ENCODE data around the gene PHF21B. TPM values are rescaled to one million over a fixed set of nuclear protein-coding genes. Genes with fewer than 3 reads are reported as not detected.

The PHF21B gene
- total and polyA plus RNA-seq, 2 of the 8 experiments (the other 6 are each of a cell fraction or from before 2014, with no cell fraction given): 19.3 to 68.1 TPM

- H2AK5ac ChIP-seq (ENCODE audit: low read depth, low read length): no peak overlapping the region
- peaks cover 8% of the 10 kb centered on the region in 2 experiments for H3K9me3 ChIP-seq (ENCODE audit: insufficient read depth in 2 of 2, low read depth in 1 of 2, low read length in 1 of 2)
- H4K20me1 ChIP-seq (replicated peaks in 1 of 2; ENCODE audit: control insufficient read depth in 1 of 2, insufficient read depth in 2 of 2, low read length in 2 of 2): no peaks in the 10 kb centered on the region
- H3K4me2 ChIP-seq (ENCODE audit: insufficient read depth in 1 of 2, low read depth in 2 of 2, low read length in 2 of 2): no peak overlapping the region
- H3K36me3 ChIP-seq (ENCODE audit: control insufficient read depth in 2 of 4, insufficient read depth in 4 of 4, low read length in 3 of 4): peaks cover 0 to 6% (median 4%) of the 10 kb centered on the region in 4 experiments; a peak in 4 of 8 replicates
- no peak overlapping the region for H3K23ac ChIP-seq (ENCODE audit: insufficient read length)
- H4K5ac ChIP-seq (ENCODE audit: insufficient read length, low read depth, low read length): no peak overlapping the region
- H3K4me3 ChIP-seq (ENCODE audit: extremely low read depth in 1 of 4, insufficient read depth in 2 of 4, low read depth in 3 of 4, low read length in 4 of 4): no peak overlapping the region
- no peak overlapping the region for H3K14ac ChIP-seq (ENCODE audit: insufficient read length)
- no peak overlapping the region for H2BK20ac ChIP-seq (ENCODE audit: low read length)
- no peaks in the 10 kb centered on the region; the same call in 1 of the 2 replicates for H3K79me1 ChIP-seq (ENCODE audit: low read depth, low read length)
- no peak overlapping the region for H2BK12ac ChIP-seq (ENCODE audit: low read depth, low read length)
- H4K8ac ChIP-seq (ENCODE audit: extremely low read depth, insufficient read depth, low read length): no peak overlapping the region
- TF ChIP-seq HDAC2 (IDR thresholded peaks at IDR 0.05; ENCODE audit: borderline replicate concordance in 1 of 2, low read depth in 2 of 2, low read length in 2 of 2) (no peak), TBP (IDR thresholded peaks at IDR 0.05; ENCODE audit: low read depth, low read length) (no peak), JUND (IDR thresholded peaks at IDR 0.05; ENCODE audit: low read length) (no peak), SP4 (IDR thresholded peaks at IDR 0.05; ENCODE audit: low read length) (no peak), KDM1A (IDR thresholded peaks at IDR 0.05; ENCODE audit: borderline replicate concordance, low read length) (no peak), EZH2 (IDR thresholded peaks at IDR 0.05; ENCODE audit: low read depth, low read length, severe bottlenecking) (no peak), KDM5A (IDR thresholded peaks at IDR 0.05; ENCODE audit: low read length) (no peak), TCF12 (IDR thresholded peaks at IDR 0.05; ENCODE audit: low read depth, low read length) (no peak), GABPA (IDR thresholded peaks at IDR 0.05; ENCODE audit: borderline replicate concordance, insufficient read depth, low read length) (no peak)
- TF ChIP-seq, protein P1, sequence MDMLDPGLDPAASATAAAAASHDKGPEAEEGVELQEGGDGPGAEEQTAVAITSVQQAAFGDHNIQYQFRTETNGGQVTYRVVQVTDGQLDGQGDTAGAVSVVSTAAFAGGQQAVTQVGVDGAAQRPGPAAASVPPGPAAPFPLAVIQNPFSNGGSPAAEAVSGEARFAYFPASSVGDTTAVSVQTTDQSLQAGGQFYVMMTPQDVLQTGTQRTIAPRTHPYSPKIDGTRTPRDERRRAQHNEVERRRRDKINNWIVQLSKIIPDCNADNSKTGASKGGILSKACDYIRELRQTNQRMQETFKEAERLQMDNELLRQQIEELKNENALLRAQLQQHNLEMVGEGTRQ (IDR thresholded peaks at IDR 0.05; ENCODE audit: low read length): no peak
- peaks cover 0 to 10% (median 5%) of the 10 kb centered on the region in 4 experiments; a peak in 6 of 7 replicates for H3K4me1 ChIP-seq (replicated peaks in 1 of 4; ENCODE audit: control insufficient read depth in 3 of 4, insufficient read depth in 4 of 4, low read length in 3 of 4)
- no peak overlapping the region for H2BK15ac ChIP-seq (ENCODE audit: low read length)
- 91% methylated on average over 7 of the region's 7 CpGs; no CpG with 5 or more reads in 1 of the 2 experiments for WGBS, 2 experiments (ENCODE audit: extremely low coverage in 1 of 2, insufficient coverage in 1 of 2, insufficient read length in 1 of 2, insufficient replicate concordance in 2 of 2, low coverage in 1 of 2, low lambda C conversion rate in 2 of 2, missing lambda C conversion rate in 1 of 2)
- no peak overlapping the region for H3K9ac ChIP-seq (replicated peaks in 1 of 4; ENCODE audit: extremely low read depth in 1 of 4, low read depth in 3 of 4, low read length in 3 of 4)
- no peak overlapping the region; the same call in 1 of the 2 replicates for H2BK5ac ChIP-seq (ENCODE audit: low read depth, low read length)
- H3K27ac ChIP-seq (ENCODE audit: low read depth, low read length): no peak overlapping the region
- 0 out of 2 replicates have a peak overlapping the region, but pooled peaks have one; percentile 22 for H3K18ac ChIP-seq (ENCODE audit: extremely low read depth, low read length)
- H2BK120ac ChIP-seq (replicated peaks; ENCODE audit: low read depth, low read length): no peak overlapping the region
- DNase-seq (ENCODE audit: low read depth in 1 of 2, low spot score in 2 of 2) (no peak), FAIRE-seq (no peak)
- H3K27me3 ChIP-seq (replicated peaks in 1 of 4; ENCODE audit: control insufficient read depth in 3 of 4, extremely low read depth in 1 of 4, insufficient read depth in 3 of 4, low read length in 3 of 4): no peaks in the 10 kb centered on the region
- no peaks in the 10 kb centered on the region; the same call in 1 of the 2 replicates for H3K23me2 ChIP-seq (ENCODE audit: low read depth, low read length)
- POLR2A ChIA-PET (ENCODE audit: partially characterized antibody): interaction anchor here (0.9 kb wide), 1 partner anchor 59 kb away, joined by 3 read pairs; no protein-coding TSS in a partner anchor
- H3K4ac ChIP-seq (replicated peaks; ENCODE audit: insufficient read length, low read depth, low read length): no peak overlapping the region
- no peak overlapping the region for H4K91ac ChIP-seq (replicated peaks; ENCODE audit: insufficient read length, low read length)
- no peak overlapping the region for H2AFZ ChIP-seq (ENCODE audit: low read length)
- CTCF ChIA-PET (ENCODE audit: partially characterized antibody): interaction anchor here (0.8 to 2.0 kb wide), 3 partner anchors 11 to 255 kb away, joined by 3 to 4 read pairs (median 4); no protein-coding TSS in a partner anchor
- H3K56ac ChIP-seq (replicated peaks; ENCODE audit: insufficient read length, low read depth, low read length): no peak overlapping the region
- no peaks in the 10 kb centered on the region for H3K79me2 ChIP-seq (ENCODE audit: control insufficient read depth in 1 of 2, insufficient read depth in 2 of 2, low read length in 2 of 2)
These were observed 140.6 kb downstream of the PHF21B start for GRCh38 chr22:44869196-44869595.

All from H1 (cell line).